ENCODE data around the gene ELP4.
"Not testable (repeated sequence)": the region's sequence is repeated elsewhere in the genome, so short reads cannot be mapped to it uniquely, and the experiment has no call there.

ELP4 gene

GRCh38 chr11:31535479-31535878, 25.9 kb downstream of the ELP4 start:
- no peak for DNase-seq (ENCODE audit: extremely low read depth in 1 of 2, low read depth in 1 of 2)

GRCh38 chr11:31542862-31543261, 33.3 kb downstream of the ELP4 start:
- DNase-seq (ENCODE audit: extremely low read depth in 1 of 2, low read depth in 1 of 2) = no peak

GRCh38 chr11:31555938-31556337, 46.4 kb downstream of the ELP4 start:
- no peak for DNase-seq (ENCODE audit: extremely low read depth in 1 of 2, low read depth in 1 of 2)

- no peak for DNase-seq (ENCODE audit: extremely low read depth in 1 of 2, low read depth in 1 of 2)
Observed at GRCh38 chr11:31558001-31558400, 48.4 kb downstream of the ELP4 start.

GRCh38 chr11:31560842-31561476, 51.4 kb downstream of the ELP4 start:
- no peak for DNase-seq (ENCODE audit: extremely low read depth in 1 of 2, low read depth in 1 of 2)

- not testable (repeated sequence) for DNase-seq (ENCODE audit: extremely low read depth in 1 of 2, low read depth in 1 of 2)
Observed at GRCh38 chr11:31564517-31564916, 55.0 kb downstream of the ELP4 start.

GRCh38 chr11:31574133-31574532, 64.6 kb downstream of the ELP4 start:
- DNase-seq (ENCODE audit: extremely low read depth in 1 of 2, low read depth in 1 of 2) = not testable (repeated sequence)

GRCh38 chr11:31575764-31576163, 66.2 kb downstream of the ELP4 start:
- DNase-seq (ENCODE audit: extremely low read depth in 1 of 2, low read depth in 1 of 2) = not testable (repeated sequence)

GRCh38 chr11:31579412-31579811, 69.8 kb downstream of the ELP4 start:
- not testable (repeated sequence) for DNase-seq (ENCODE audit: extremely low read depth in 1 of 2, low read depth in 1 of 2)

- no peak for DNase-seq (ENCODE audit: extremely low read depth in 1 of 2, low read depth in 1 of 2)
Observed at GRCh38 chr11:31582697-31583096, 73.1 kb downstream of the ELP4 start.

GRCh38 chr11:31598454-31598853, 88.9 kb downstream of the ELP4 start:
- no peak for DNase-seq (ENCODE audit: extremely low read depth in 1 of 2, low read depth in 1 of 2)

- no peak for DNase-seq (ENCODE audit: extremely low read depth in 1 of 2, low read depth in 1 of 2)
Observed at GRCh38 chr11:31601635-31602282, 92.2 kb downstream of the ELP4 start.

GRCh38 chr11:31606893-31607292, 97.3 kb downstream of the ELP4 start:
- no peak for DNase-seq (ENCODE audit: extremely low read depth in 1 of 2, low read depth in 1 of 2)

- DNase-seq (ENCODE audit: extremely low read depth in 1 of 2, low read depth in 1 of 2) = no peak
Observed at GRCh38 chr11:31607914-31608313, 98.3 kb downstream of the ELP4 start.

- no peak for DNase-seq (ENCODE audit: extremely low read depth in 1 of 2, low read depth in 1 of 2)
Observed at GRCh38 chr11:31608995-31609394, 99.4 kb downstream of the ELP4 start.

GRCh38 chr11:31610544-31610943, 101.0 kb downstream of the ELP4 start:
- no peak for DNase-seq (ENCODE audit: extremely low read depth in 1 of 2, low read depth in 1 of 2)

GRCh38 chr11:31617246-31617645, 107.7 kb downstream of the ELP4 start:
- no peak for DNase-seq (ENCODE audit: extremely low read depth in 1 of 2, low read depth in 1 of 2)

- no peak for DNase-seq (ENCODE audit: extremely low read depth in 1 of 2, low read depth in 1 of 2)
Observed at GRCh38 chr11:31619980-31620379, 110.4 kb downstream of the ELP4 start.

- DNase-seq (ENCODE audit: extremely low read depth in 1 of 2, low read depth in 1 of 2) = no peak
Observed at GRCh38 chr11:31620434-31620833, 110.9 kb downstream of the ELP4 start.

- no peak for DNase-seq (ENCODE audit: extremely low read depth in 1 of 2, low read depth in 1 of 2)
Observed at GRCh38 chr11:31625868-31626267, 116.3 kb downstream of the ELP4 start.

- DNase-seq (ENCODE audit: extremely low read depth in 1 of 2, low read depth in 1 of 2) = no peak
Observed at GRCh38 chr11:31628111-31628510, 118.5 kb downstream of the ELP4 start.

- DNase-seq (ENCODE audit: extremely low read depth in 1 of 2, low read depth in 1 of 2) = no peak
Observed at GRCh38 chr11:31636983-31637382, 127.4 kb downstream of the ELP4 start.

- DNase-seq (ENCODE audit: extremely low read depth in 1 of 2, low read depth in 1 of 2) = no peak
Observed at GRCh38 chr11:31640611-31641010, 131.0 kb downstream of the ELP4 start.
